ENCODE results near the gene DESI2. TPM values are rescaled to one million over a fixed set of nuclear protein-coding genes. Genes with fewer than 3 reads are reported as not detected.
"Not testable (repeated sequence)": the region's sequence is repeated elsewhere in the genome, so short reads cannot be mapped to it uniquely, and the experiment has no call there.

Gene DESI2
- total RNA-seq, 1 donor = 17.2 TPM

DNA sequence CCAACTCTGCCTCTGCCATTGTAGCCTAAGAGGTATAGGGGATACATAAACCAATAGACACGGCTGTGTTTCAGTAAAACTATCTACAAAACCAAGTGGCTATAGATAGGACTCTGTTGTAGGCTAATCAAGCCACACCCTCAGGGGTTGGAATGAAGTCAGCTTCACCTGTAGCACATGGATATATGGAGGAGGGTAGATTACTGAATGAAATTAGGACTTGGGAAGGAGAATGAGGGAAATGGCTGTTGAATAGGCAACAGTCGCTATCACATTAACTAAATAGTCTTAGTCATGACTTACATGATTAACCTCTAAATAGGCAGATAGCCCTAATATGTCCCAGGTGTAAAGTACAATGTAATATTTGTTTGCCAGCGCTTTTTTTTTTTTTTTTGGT lies 49.7 kb downstream of the DESI2 start:
- no peak for DNase-seq (ENCODE audit: low read depth in 2 of 3, low spot score in 2 of 3)

DNA sequence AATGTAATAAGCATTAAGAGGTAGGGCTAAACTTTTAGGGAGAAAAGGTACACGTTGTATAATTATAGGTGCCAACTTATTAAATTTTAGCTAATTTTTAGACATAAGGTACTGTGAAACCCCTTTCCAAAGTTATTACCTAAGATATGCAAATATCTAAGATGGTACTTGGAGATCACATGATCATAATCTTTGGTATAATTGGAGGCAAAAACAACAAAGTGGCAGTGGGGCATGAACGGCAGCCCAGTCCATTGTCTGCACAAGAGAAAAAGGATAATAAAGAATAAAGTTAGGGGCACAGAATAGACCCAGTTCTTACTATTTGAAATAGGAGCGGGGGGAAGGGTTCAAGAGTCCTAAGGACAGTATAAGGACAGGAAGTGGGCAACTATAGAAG lies 51.2 kb downstream of the DESI2 start:
- no peak for DNase-seq (ENCODE audit: low read depth in 2 of 3, low spot score in 2 of 3)

DNA sequence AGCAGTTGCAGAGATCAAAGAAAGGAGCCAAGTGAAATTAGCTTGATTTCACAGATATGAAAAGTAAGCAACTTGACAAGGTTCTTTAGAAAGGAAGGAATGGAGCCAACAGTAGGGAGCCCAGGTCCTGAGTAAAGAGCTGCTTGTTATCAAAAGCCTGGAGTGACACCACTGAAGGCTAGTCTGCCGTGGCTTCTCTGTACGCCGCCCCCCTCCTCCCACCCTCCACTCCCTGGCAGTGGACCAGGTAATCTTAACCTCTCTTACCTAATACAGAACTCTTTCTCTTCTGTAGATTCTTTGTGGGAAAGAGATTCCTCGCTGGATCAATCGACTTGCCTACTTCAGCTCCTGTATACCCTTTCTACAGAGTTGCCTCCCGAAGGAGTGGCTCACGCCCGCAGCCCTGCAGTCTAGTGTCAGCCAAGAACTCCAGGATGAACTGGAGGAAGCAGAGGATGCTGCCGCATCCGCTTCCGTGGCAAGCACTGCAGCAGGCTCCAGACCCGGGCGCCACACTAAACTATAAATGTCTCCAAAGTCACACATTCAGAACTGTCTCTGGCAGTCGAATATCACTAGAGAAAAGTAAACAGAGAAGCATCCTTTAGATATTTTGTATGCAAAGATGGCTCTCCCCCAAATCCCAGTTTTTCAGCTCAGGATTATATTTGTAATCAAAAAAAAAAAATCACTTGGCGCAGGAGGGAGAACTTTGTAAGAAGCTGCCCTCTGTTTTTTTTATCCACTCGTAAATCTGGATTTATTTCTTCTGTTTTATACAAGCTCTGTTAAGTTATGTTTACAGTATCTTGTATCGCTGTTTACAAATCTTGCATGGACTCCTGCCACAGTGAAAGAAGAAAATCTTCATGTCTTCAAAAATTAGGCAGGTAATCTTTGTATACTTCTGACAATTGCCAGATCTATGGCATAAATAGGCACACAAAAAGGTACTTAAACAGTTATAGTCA lies 52.6 kb downstream of the DESI2 start:
- no peak for DNase-seq (ENCODE audit: low read depth in 2 of 3, low spot score in 2 of 3)

DNA sequence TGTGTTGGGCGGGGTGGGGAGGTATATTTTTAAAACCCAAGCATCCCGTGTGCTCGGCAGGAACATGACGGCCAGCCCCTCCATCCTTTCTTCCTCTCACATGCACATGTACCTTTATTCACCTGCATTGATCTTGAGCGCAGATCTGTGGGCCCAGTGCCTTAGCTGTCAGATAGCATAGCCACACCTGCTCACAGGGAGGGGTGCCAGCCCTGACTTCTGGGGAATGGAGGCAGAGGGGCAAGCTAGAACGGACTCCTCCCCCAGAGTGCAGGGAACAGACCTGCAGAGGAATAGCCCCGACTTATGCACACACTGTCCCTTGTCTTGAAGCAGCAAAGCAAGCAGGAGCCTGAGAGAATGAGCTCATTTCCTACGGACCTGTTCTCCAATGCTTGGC lies 56.1 kb downstream of the DESI2 start:
- DNase-seq (ENCODE audit: low read depth in 2 of 3, low spot score in 2 of 3) = no peak

DNA sequence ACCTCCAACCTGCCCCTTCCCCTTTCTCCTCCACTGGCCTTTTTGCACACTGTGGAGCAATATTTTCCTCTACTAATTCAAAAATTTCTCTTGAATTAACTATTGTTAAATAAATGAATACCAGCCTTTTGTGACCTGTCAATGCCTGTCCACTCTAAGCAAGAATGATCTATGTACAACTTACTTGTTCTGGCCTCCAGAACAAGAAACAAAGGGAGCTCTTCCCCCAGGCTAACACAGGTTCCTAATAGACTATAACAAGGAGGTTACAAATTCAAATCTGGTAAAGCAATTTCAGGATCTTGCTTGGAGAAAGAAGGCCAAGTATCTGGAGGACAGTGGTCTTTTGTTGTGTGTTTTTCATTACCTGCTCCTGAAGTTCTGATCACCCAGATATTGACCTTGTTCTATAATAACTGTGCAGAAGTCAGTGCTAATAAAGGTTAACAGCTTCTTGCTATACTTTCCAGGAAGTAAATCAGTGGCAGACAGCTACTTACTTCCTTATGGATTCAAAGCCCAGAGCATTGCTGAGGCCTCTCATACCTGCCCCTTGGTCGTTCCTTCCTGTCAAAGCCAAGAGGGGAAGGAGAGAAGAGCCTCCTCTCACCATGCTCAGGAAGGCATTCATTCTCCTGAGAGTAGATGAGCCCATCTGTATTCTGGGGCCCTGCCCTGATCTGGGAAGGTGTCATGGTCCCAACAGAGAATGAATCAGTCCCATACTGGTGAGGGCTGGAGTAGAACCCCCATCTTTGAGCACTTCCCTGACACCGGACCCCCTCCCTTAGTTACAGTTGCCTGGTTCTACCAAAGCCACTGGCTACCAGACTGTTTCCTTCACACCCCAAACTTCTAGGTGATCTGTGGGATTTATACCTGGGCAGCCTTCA lies 56.8 kb downstream of the DESI2 start:
- no peak for DNase-seq (ENCODE audit: low read depth in 2 of 3, low spot score in 2 of 3)

DNA sequence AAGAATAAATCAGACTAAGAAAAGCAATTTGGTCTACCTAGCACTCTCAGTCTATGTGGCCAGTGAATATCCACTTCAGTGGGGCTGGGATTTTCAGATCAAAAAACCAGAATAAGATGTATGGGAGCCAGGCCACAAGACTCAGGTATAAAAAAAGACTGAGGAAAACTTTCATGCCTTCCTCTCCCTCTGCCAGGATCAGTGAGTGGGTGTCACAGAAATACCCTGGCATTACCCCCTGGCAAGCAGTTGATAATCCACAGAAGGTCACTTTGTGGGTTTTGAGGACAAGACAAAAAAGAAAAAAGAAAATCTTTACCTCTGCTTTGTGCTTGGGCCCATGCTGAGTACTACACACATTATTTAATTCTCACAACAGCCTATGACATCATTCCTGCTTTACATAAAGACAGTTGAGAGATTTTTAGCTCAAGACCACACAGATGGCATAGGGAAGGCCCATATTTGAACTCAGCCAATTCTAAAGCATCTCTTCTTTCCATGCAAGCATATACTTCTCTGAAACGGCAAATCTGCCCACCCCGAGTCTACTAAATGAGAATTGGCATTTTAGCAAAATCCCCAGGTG lies 57.6 kb downstream of the DESI2 start:
- DNase-seq (ENCODE audit: low read depth in 2 of 3, low spot score in 2 of 3) = no peak

DNA sequence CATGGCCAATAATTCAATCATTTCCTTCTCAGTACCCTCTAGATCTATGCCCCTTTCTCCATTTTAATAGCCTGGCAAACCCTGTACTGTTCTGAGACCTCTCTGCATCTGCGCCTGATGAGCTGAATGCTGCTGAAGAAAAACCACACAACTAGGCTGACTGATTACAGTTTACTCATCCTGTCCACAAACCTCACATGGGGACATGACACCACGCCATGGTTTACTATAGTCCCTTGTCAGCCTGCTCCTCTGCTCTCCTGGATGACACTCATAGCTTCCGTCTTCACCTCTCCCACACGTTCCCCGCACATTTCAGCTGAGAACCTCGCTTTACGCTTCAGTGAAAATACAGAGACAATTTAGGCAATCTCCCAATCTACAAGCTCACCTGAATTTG lies 59.7 kb downstream of the DESI2 start:
- DNase-seq (ENCODE audit: low read depth in 2 of 3, low spot score in 2 of 3) = no peak

DNA sequence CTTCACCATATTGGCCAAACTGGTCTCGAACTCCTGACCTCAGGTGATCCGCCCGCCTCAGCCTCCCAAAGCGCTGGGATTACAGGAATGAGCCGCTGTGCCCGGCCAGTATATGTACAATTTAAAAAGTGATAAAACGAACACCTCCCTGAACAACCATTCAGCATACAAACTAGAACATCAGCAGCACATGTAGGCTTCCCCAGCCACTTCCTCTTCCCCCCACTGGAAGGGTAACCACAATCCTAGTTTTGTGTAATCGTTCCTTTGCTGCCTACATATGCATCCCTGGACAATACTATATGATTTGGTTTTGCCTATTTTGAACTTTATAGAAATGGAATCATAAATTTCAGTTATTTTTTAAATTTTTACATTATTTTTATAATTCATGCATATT lies 60.4 kb downstream of the DESI2 start:
- no peak for DNase-seq (ENCODE audit: low read depth in 2 of 3, low spot score in 2 of 3)

DNA sequence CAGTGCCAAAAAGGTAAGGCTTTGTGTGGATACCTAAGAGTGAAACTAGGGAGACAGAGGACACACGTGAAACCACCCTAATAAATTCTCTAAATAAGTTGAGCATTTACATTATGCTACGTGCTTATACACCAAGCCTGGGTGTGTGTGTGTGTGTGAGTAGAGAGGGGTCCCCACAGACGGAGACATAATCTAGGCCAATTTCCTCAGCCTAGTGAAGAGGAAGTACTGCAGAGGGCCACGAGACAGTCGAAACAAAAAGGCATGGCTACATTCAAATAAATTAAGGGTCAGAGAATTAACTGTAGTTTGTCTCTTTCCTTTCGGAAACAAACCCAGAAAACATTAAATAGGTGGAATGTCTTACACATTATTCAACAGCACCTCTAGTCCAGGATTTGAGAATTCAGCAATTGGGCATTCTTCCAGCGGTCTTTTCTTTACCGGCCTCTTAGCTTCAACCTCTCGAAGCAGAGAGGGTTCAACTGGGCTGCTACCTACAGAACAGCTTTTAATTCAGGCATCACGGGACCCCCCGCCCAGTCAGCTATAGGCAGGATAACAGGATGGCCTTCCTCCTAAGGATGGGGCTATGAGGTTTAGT lies 75.0 kb downstream of the DESI2 start:
- DNase-seq (ENCODE audit: low read depth in 2 of 3, low spot score in 2 of 3) = peak in 1 of 3 donors; percentile 29

DNA sequence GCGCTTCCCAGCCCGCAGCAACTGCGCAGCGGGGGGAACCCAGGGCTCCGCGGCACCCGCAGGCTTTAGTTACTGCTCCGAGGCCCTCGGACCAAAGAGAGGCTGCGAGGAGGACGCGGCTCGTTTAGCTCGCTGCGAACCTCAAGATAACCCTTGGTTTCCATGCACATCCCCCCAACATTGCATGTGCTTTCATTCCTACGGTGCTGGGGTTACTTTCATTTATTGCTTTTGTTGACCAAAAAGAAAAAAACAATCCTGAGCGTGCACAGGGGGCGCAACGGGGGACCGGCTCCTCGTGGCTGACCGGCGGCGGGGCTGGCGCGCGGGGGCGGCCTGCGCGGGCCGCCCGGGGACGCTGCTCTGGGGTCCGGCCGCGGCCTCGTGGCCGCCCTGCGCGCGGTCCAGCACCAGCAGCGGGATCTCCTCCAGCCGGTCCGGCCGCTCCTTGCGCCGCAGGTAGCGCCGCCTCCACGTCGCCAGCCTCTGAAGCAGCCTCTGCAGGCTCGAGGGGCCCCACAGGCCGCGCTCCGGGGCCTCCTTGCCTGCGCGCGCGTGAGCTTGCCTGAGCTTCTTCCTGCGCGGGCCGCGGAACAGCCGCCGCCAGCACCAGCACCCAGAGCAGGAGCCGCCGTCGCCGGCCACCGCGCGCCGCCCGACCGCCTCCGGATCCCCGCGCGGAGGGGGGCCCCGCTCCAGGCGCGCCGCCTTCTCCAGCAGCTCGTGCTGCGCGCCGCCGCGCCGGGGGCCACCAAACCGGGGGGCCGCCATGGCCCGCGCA lies 77.4 kb downstream of the DESI2 start:
- DNase-seq (ENCODE audit: low read depth in 2 of 3, low spot score in 2 of 3) = peak in 2 of 3 donors; percentile 37 to 55

DNA sequence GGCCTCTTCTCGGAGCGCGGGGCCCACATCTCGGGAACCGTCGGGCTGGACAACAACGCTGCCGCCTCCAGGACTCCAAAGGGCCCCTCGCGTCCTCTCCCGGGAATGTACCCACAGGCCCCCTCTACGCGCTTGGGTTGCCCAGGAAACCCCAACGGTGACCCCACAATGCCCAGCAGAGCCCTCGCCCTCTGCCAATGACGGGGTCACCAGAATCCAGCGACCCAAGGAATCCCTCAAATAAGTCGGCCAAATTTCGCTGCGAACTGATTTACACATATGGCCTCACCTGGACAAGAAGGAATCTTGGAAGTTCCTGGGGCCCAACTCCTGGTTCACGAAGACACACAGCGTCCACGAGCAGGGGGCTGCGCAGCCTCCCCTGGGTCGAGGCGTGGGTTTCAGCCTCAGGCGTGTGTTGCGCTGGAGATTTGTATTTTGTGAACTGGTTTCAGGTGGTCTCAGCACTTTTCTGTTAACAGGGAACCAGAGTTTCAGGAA lies 78.1 kb downstream of the DESI2 start:
- DNase-seq (ENCODE audit: low read depth in 2 of 3, low spot score in 2 of 3) = no peak

DNA sequence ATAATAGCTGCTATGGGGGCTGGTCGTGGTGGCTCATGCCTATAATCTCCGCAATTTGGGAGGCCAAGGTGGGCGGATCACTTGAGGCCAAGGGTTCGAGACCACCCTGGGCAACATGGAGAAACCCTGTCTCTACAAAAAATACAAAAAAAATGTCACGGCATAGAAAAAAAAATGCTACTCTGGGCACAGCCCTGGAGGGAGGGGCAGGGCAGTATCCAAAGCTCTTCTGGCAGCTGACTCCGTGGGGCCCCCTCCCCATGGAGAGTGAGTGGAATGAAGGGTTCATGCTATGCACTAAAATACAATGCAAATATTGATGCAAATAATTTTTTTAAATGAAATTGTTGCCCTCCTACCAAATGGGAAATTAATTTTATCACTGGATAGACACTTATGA lies 78.7 kb downstream of the DESI2 start:
- no peak for DNase-seq (ENCODE audit: low read depth in 2 of 3, low spot score in 2 of 3)

DNA sequence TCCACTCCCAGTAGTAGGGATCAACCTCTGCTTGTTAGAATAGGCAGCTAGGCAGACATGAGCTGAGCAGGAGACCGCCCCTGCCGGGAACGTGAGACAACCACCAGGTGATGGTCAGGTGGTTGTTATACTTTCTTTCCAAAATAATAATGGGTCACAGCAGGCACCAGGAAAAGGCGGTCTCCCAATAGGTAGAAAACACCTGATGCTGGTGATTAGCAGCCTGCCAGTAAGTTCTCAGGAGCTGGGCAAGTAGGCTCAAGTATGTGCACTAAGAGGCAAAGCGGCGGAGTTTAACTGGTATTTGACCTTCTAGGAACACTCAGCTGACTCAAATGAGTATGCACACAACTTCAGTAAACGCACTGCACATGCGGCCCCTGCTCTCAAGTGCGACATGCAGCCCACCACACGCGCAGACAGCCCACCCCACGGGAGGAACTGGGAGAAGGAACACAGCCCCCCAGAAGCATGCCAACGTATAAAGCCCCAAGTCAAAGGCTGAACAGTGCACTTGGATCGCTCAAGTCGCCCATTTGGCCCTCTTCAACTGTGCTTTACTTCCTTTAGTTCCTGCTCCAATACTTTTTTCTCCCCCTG lies 80.0 kb downstream of the DESI2 start:
- no peak for DNase-seq (ENCODE audit: low read depth in 2 of 3, low spot score in 2 of 3)

DNA sequence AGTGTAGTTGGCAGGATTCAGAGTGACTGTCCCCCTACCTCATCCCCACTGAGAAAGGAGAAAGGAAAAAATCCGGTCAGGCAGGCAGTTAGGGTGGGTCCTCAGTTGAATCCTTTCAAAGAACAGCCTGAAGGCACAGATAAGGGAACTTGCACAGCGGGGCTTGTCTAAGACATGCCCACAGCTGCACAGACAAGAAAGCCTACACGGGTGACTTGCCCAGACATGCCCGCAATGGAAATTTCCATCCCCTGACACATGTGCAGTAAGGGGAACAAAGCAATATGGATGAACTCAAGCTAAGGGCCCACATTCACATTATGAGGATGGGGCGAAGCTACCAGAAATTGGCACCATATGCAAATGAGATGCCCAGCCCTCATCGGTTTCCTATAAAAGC lies 82.5 kb downstream of the DESI2 start:
- DNase-seq (ENCODE audit: low read depth in 2 of 3, low spot score in 2 of 3) = no peak

DNA sequence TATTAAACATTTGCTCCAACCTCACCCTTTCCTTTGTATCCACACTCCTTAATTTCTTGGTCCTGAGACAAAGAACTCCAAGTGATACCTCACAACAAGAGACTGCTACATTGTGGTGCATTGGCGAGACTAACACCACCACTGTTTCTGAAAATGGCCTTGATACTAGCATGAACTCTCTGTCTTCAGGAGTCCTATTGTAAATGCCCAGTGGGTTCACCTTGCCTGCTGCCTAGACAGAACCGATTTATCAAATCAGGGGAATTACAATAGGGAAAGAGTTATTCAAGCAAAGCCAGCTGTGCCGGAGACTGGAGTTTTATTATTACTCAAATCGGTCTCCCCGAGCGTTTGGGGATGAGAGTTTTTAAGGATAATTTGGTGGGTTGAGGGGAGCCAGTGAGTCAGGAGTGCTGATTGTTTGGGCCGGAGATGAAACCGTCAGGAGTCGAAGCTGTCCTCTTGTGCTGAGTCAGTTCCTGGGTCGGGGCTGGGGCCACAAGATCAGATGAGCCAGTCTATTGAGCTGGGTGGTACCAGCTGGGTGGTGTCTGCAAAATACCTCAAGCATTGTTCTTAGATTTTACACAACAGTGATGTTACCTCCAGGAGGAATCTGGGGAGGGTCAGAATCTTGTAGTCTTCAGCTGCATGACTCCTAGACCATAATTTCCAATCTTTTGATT lies 83.1 kb downstream of the DESI2 start:
- DNase-seq (ENCODE audit: low read depth in 2 of 3, low spot score in 2 of 3) = no peak

DNA sequence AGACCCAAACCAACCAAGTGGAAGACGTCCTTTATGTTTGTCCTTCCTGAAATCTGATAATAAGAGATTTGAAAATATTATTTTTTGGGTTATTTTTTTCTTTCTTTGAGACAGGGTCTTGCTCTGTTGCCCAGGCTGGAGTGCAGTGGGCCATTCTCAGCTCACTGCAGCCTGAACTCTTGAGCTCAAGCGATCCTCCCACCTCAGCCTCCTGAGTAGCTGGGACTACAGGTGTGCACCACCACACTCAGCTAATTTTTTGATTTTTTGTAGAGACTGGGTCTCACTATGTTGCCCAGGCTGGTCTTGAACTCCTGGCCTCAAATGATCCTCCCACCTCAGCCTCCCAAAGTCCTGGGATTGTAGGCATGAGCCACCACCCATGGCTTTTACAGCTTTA lies 86.2 kb downstream of the DESI2 start:
- not testable (repeated sequence) for DNase-seq (ENCODE audit: low read depth in 2 of 3, low spot score in 2 of 3)

DNA sequence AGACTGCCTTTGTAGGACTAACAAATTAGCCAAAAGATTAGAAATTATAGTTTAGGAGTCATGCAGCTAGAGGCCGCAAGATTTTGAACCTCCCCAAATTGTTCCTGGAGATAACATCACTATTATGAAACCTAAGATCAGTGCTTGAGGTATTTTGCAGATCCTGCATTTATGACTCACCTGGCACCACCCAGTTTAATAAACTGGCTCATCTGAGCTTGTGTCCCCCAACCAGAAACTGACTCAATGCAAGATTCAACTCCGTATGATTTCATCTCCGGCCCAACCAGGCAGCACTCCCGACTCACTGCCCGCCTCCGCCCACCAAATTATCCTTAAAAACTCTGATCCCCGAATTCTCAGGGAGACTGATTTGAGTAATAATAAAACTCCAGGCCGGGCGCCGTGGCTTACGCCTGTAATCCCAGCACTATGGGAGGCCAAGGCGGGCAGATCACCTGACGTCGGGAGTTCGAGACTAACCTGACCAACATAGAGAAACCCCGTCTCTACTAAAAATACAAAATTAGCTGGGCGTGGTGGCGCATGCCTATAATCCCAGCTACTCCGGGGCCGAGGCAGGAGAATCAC lies 87.2 kb downstream of the DESI2 start:
- not testable (repeated sequence) for DNase-seq (ENCODE audit: low read depth in 2 of 3, low spot score in 2 of 3)

DNA sequence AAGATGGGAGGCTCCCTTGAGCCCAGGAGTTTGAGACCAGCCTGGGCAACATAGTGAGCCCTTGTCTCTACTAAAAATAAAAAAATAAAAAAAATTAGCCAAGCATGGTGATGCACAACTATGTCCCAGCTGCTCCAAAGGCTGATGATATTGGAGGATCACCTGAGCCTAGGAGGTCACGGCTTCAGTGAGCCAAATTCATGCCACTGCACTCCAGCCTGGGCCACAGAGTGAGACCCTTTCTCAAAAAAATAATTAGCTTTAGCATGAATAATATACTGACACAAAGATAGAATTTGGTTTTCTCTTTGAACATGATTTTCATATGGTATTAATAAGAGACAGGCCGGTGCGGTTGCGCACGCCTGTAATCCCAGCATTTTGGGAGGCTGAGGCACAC lies 88.8 kb downstream of the DESI2 start:
- no peak for DNase-seq (ENCODE audit: low read depth in 2 of 3, low spot score in 2 of 3)

Measured in hematopoietic multipotent progenitor cell (in vitro differentiated cells).